ENCODE measurements around the gene ATOX1.

- TF ChIP-seq POLR2AphosphoS5 (IDR thresholded peaks at IDR 0.05; ENCODE audit: low read depth): no peak
- no peak for TF ChIP-seq CTCF (conservative IDR thresholded peaks at IDR 0.05; ENCODE audit: low read depth in 2 of 2)
- no peak for TF ChIP-seq EZH2phosphoT487 (IDR thresholded peaks at IDR 0.05; ENCODE audit: unreplicated experiment)
- TF ChIP-seq REST (IDR thresholded peaks at IDR 0.05; ENCODE audit: unreplicated experiment): no peak
- TF ChIP-seq JUNB (IDR thresholded peaks at IDR 0.05; ENCODE audit: unreplicated experiment): no peak
- no peak for TF ChIP-seq EZH2 (IDR thresholded peaks at IDR 0.05; ENCODE audit: low read depth, unreplicated experiment)
- TF ChIP-seq STAT1 (IDR thresholded peaks at IDR 0.05; ENCODE audit: unreplicated experiment): no peak
These were observed 21.0 kb downstream of the ATOX1 start for GRCh38 chr5:151737431-151737830.

All from GM23338 (cell line).